AG09319 (cell line): ENCODE results near the gene FRMD8.
"Not testable (repeated sequence)": the region's sequence is repeated elsewhere in the genome, so short reads cannot be mapped to it uniquely, and the experiment has no call there.

Experiments used
- DNase-seq: peaks from one replicate; pipeline ENCODE4 v3.0.0-alpha.2; 2010; ENCODE audit warnings: low read depth; ENCODE audit errors: extremely low read depth
- TF ChIP-seq, protein P1 (sequence below): IDR thresholded peaks from 2 replicates; pipeline ENCODE4 v1.5.1; 2011; ENCODE audit warnings: low read depth, mild to moderate bottlenecking, inconsistent platforms, low read length, moderate library complexity

FRMD8 gene

DNA sequence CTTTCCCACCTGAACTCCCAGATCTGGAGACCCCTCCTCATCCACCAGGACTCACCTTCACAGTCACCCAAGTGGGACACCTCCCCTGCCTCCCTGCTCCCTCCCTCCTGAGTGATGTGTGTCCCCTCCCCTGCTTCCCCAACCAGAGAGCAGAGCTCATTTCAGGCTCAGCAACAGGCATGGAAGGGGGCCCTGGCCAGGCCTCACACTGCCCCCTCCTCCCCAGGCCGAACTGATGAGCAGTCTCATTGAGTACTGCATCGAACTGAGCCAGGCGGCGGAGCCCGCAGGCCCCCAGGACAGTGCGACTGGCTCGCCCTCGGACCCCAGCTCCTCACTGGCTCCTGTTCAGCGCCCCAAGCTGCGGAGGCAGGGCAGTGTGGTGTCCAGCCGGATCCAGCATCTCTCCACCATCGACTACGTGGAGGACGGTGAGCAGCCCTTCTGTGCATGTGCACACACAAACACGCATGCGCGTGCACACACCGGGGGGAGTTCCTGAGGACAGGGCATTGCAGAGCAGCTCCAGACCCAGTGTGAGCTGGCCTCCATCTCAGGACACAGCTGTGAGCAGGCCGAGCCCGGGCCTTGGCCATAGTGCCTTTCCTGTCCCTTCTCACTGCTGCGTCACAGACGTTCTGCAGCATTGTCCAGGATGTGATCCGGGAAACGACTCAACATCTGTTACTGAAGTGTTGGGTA, 18.4 kb downstream of the FRMD8 start:
- TF ChIP-seq, protein P1, sequence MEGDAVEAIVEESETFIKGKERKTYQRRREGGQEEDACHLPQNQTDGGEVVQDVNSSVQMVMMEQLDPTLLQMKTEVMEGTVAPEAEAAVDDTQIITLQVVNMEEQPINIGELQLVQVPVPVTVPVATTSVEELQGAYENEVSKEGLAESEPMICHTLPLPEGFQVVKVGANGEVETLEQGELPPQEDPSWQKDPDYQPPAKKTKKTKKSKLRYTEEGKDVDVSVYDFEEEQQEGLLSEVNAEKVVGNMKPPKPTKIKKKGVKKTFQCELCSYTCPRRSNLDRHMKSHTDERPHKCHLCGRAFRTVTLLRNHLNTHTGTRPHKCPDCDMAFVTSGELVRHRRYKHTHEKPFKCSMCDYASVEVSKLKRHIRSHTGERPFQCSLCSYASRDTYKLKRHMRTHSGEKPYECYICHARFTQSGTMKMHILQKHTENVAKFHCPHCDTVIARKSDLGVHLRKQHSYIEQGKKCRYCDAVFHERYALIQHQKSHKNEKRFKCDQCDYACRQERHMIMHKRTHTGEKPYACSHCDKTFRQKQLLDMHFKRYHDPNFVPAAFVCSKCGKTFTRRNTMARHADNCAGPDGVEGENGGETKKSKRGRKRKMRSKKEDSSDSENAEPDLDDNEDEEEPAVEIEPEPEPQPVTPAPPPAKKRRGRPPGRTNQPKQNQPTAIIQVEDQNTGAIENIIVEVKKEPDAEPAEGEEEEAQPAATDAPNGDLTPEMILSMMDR: no peak
- DNase-seq: no peak

DNA sequence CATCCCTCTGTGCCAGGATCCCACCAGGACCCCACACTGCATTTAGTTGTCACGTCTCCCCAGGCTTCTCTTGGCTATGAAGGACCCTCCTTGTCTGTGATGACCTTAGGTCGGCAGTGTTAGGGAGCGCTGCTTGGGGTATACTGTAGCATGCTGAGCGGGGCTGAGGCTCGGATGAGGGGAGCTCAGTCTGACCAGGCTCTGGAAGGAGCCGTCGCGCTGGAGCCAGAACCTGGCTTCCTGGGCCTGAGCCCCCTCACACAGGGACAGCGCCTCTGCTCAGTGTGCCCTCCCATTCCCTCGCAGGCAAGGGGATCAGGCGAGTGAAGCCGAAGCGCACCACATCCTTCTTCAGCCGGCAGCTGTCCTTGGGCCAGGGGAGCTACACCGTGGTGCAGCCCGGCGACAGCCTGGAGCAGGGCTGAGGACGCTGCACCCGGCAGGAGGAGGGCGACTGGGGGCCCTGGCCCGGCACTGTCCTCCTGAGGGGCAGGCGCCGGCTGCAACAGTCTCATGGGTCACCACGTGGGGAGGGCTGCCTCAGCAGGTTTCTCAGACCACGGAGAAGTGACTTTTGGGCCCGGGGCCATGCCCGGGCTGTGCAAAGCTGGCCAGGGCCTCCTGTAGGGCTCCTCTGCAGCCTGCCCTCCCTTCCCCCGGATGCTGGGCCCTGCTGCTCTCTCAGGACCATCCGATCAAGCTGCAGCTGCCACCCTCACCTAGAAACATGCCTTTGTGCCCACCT, 24.7 kb downstream of the FRMD8 start:
- DNase-seq: no peak

DNA sequence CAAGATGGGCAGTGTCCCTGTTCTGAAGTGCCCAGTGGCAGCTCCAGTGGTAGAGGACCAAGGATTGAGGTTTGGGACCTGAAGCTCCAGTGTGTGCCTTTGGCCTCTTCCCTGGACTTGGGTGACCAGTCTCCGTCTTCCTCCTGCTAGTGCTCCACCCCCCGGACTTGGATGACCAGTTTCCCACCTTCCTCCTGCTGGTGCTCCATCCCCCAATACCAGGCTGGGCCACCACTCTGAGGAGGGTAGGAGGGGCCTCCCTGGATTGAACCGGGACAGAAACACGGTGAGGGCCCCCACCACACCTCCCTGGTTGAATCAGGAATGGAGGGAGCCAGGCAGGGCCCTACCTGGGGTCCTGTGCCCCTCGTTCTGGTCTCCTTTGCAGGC, 25.2 kb downstream of the FRMD8 start:
- no peak for DNase-seq
- TF ChIP-seq, protein P1: no peak

More for the DNA sequence above, 24.7 kb downstream of the FRMD8 start:
- TF ChIP-seq, protein P1: no peak

DNA sequence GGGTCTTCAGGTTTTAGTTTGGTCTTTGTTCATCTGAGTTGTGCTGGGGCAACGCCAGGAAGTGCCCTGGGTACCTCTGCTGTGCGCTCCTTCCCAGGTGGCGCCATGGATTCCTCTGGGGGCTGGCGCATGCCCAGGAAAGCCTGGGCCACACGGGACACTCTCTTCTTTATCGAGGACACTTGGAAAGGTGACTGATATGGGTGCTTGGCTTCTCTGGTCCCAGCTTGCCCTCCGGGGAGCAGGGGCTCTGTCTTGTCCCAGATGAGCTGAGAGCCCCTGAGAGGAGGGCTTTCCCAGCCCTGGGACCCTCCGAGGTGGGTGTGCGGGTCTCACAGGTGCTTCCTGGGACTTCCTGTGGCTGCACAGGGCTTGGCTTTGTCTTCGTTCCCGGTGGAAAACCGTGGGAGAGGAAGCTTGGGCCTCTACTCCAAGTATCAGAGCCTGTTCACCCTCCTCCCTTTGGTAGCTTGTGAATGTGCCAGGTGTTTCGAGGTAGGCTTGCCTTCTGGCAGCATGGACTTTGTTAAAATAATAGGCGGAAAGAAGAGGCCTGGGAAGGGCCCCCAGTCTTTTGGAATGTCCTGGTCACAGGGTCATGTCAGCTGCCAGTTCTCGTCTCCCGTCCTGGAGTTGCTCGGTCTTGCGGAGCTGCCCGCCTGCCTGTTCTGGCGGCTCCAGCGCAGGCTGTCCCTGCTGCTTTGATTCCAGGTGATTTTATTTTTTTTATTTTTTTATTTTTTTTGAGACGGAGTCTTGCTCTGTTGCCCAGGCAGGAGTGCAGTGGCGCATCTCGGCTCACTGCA, 26.0 kb downstream of the FRMD8 start:
- TF ChIP-seq, protein P1: no peak
- no peak for DNase-seq

DNA sequence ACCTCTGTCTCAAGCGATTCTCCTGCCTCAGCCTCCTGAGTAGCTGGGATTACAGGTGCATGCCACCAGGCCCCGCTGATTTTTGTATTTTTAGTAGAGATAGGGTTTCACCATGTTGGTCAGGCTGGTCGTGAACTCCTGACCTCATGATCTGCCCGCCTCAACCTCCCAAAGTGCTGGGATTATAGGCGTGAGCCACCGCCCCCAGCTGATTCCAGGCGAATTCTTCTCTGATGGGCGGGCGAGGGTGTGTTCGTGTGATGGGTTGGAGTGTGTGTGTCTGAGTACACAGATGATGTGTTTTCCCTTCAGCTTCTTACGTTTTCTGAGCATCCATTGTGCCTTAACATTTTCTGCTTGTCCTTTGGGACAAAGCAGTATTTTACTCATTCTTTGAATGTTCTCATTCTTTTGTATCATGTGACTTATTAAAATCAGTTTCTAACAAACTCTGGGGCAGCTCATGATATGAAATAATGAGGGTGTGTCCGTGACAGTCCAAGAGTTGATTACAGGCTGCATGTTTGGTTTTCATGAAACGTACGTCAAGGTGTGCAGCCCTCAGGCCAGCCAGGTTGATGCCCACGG, 26.7 kb downstream of the FRMD8 start:
- DNase-seq: not testable (repeated sequence)

DNA sequence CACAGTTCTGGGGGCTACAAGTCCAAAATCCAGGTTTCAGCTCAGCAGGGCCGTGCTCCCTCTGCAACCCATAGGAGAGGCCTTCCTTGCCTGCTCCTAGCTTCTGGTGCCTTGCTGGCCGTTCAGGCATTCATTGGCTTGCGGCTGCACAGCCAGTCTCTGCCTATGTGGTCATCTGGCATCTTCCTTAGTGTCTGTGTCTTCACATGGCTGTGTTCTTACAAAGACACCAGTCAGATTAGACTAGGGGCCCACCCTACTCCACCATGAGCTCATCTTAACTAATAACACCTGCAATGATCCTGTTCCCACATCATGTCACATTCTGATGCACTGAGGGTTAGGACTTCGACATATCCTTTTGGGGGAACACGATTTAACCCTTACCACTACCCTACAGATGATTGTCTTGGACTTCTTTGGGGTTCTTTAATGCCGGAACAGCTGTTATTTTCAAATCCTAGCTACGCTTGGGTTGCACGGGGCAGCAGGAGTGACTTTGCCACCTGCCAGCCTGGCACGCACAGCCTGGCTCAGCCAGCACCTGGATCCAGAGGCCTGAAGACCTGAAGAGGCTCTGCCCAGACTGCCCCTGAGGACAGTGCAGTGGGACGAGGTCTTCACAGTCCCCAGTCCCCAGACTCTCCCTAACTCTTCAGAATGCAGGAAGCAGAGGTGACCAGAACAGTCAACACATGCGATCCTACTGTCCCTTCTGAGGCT, 28.5 kb downstream of the FRMD8 start:
- TF ChIP-seq, protein P1: no peak
- DNase-seq: no peak

DNA sequence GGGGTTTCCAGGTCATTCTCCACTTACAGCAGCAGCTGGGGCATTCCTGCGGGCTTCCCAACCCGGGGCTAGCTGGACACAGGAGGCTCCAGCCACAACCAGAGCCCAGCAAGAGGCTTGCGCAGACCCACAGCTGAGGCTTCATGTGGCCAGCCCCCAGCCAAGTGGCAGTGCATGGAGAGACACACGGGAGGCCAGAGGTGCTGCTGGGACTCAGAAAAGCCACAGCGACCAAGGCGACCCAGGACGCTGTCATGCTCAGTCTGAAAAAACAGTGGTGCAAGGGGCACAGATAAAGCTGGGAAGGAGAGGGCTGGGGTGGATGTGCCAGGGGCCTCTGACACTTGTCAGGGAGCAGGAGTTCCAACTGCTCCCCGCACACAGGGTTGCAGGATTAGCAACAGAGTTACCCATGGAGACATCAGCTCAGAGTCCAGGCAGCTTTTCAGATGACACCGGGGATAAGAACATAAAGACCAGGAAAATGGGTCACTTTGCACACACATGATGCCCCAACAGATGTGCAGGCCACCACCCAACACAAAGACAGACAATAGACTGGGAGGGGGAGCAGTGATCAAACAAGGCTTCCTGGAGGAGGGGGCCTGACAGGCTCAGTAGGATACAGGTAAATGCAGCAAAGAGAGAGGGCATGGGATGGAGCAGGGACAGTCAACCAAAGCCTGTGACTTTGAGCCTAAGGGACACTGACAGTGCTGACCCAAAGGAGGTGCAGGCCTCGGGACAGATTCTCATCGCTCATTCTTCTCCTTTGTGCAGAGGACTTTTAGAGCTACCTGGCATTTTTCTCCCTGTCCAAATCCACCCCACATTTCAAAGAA, 29.3 kb downstream of the FRMD8 start:
- no peak for DNase-seq
- TF ChIP-seq, protein P1: no peak
